ENCODE results near the gene PQBP1.
A peak's percentile ranks its signal among the peaks of the same experiment; 100 is the strongest.

Gene PQBP1

DNA sequence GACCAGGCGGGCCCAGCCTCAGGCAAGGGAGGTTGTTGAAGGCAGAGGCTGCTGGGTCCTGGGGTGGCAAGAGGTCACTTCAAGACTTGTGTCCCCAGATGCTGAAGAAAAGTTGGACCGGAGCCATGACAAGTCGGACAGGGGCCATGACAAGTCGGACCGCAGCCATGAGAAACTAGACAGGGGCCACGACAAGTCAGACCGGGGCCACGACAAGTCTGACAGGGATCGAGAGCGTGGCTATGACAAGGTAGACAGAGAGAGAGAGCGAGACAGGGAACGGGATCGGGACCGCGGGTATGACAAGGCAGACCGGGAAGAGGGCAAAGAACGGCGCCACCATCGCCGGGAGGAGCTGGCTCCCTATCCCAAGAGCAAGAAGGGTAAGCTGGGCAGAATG lies 4.4 kb downstream of the PQBP1 start:
- DNase-seq (ENCODE audit: low read depth) = no peak

DNA sequence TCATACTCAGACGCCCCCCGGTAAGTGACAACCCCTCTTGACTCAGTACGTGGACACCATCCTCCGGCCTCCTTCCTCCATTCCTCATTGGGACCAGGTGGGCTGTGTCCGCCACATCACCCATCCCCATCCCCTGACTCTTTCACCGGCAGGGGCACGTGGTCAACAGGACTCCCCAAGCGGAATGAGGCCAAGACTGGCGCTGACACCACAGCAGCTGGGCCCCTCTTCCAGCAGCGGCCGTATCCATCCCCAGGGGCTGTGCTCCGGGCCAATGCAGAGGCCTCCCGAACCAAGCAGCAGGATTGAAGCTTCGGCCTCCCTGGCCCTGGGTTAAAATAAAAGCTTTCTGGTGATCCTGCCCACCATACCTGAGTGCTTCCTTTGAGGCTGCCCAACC lies 5.0 kb downstream of the PQBP1 start:
- no peak for DNase-seq (ENCODE audit: low read depth)

DNA sequence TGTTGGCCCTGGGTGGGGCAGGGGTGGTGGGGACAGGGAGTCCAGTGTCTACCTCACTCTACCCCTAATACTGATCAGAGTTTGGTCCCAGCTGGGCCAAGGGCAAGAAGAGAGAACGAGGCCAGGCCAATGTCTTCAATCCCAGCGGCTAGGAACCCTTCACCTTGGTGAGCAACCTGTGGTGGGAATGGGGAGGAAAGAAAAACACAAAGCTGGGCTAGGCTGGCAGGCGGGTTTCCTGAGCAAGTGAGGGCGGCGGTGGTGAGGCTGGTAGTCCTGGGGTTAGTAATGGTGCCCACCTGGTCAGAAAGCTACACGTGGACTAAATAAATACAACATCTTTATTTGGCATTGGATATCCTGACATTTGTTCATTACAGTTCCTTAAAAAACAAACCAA lies 5.6 kb downstream of the PQBP1 start:
- DNase-seq (ENCODE audit: low read depth) = no peak

DNA sequence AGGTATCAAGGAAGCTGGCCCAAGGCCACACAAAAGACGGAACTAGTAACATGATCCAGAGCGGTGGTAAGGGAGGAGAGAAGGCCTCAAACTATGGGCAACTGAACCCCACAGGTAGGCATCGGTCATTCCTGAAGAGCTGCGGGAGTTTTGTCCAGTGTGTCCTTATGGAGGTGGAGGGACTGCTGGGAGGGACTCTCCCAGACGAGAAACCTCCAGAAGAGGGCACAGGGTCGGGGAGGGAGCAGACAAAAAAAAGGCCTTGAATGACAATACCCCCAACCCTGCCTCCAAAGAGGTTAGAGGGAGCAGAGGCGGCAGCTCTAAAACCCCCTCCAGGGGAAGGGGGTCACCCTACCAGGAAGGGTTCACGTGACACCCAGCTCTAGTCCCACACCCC lies 6.5 kb downstream of the PQBP1 start:
- DNase-seq (ENCODE audit: low read depth) = no peak

DNA sequence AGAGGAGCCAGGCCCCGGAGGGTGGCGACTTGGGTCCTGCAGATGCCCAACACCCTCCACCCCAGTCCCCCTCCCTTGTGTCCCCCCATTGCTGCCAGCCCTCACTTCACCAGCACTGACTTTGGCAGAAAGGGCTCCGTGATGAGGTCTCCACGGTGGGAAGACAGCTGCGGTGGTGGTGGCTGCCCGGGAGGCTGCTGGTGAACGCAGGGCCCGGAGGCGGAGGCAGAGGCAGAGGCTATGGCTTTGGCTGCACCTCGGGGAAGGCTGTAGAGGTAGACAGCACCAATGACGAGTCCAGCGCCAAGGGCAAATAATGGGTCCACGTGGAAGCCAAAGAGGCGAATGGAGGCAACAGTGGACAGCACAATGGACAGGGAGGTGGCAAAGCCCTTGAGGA lies 6.9 kb downstream of the PQBP1 start:
- no peak for DNase-seq (ENCODE audit: low read depth)

DNA sequence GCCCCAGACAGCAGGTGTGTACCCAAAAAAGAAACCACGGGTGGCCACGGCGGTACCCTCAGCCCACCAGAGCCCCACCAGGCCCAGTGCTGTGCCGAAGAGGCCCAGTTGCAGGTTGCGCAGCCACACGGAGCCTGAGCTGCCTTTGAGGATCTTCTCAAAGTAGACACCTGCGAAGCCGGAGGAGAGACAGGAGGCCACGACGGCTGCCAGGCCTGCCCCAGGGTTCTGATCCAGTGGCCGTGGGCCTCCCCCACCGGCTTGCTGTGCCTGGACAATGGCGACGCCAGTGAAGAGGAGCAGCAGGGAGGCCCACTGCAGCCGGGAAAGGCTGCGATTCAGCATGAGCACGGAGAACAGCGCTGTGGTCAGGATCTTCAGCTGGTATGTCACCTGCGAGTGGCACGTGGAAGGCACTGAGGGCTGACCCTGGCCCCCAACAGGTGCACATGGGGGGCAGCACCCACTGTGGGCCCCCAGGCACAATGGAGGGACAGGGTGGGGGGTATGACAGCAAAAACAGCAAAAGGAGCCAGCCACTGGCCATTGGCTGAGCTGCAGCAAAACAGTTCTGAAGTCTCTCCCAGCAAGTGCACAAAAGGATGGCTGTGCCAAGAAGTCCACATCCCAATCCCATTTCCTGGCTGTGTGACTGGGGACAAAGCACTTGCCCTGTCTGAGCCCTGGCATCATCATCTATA lies 7.5 kb downstream of the PQBP1 start:
- no peak for DNase-seq (ENCODE audit: low read depth)

DNA sequence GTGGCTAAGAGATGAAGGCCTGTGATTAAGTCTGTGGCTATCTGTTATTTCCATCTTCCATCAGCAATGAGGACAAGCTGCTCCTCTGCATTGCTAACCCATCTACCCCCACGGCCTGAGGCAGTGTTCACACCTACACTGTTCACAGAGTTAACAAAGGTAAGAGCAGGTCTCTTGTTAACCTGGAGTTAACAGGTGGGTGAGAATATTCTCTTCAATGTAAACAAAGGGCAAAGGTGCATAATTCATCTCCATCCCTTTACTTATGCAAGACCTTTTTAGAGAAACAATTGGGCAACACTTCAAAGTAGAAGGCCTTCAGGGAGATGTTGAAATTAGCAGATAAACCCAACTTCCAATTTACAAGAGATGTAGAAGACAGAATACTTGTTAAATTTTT lies 10.9 kb downstream of the PQBP1 start:
- DNase-seq (ENCODE audit: low read depth) = peak; percentile 27

DNA sequence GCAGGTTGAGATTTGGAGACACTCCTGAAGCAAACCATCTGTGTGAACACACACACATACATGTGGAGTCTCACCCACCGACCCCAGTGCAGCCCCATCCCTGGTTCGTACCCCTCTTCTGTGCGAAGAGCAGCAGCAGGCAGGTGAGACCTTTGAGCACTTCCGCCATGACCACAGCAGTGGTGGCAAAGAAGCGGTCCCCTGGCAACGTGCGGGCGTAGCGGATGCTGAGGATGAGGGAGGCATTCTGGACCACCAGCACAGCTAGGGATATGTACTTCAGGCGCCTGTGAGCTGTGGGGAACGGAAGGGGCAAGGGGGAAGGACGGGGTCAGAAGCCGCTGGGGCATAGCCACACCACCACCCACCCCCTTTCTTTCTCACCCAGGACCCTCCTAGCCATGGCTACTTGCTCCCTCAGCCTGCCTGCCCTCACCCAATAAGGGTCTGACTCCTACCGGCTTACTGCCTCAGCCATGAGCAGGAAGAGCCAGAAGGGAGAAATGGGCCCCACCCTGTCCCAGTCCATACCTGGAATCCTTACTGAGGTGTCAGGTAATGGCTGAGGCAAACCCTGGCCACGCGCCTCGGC lies 12.1 kb downstream of the PQBP1 start:
- DNase-seq (ENCODE audit: low read depth) = no peak

DNA sequence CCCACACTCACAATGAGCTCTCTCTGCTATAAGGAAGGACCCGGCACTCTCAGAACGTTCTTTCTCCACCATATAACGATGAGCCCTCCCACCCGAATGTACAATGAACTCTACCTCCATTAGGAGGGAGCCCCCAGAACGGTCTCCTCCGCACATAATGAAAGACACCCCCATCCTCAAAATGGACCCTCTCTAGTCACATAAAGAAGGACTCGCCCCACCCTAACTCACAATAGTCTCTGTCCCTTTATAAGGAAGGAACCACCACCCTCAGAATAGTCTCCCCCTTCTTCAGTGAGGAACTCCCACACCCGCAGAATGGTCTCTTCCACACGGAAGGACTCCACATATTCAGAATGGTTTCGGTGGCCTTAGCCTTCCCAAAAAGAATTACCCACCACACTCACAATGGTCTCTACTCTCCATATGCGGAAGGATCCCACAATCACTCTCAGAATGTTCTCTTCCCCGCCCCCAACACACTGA lies 13.2 kb downstream of the PQBP1 start:
- peak; percentile 44 for DNase-seq (ENCODE audit: low read depth)

DNA sequence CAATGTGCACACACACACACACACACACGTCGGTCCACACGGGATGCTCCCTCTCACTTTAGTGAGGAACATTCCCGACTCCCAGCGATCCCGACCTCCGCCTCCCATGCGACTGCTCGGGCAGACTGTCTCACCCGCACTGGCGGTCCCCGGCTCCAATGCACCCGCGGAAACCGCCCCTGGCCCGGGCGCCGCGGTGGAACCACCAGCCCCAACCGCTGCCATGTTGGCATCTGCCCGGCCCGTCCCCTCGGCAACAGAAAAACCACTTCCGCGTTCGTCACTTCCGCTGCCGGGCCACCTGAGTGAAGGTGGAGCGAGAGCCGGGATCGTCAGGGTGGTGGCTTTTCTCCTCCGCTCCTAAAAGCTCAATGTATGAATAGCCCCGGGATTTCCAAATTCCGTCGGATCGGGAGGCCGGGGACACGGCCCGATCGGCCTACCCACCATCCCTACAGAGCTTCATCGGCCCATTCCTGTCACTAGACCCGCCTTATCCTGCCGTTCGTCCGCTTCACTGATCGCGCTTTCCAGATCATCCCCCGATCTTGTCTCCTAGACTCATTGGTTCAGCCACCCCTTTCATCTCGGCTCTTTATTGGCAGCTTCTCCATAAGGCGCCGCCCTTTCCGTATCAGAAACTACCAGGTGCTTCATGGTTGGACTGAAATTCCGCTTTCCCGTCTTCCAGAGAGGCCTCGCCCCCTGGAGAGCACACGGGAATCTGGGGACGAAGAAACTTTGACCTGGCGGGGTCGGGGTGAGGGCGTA lies 13.9 kb downstream of the PQBP1 start, which contains the start of gene SLC35A2:
SLC35A2 (minus strand) TSS at position 235 of the 771 bp plus-strand sequence; CDS start at position 225, 10 bp downstream.
- DNase-seq (ENCODE audit: low read depth) = peak; percentile 76

DNA sequence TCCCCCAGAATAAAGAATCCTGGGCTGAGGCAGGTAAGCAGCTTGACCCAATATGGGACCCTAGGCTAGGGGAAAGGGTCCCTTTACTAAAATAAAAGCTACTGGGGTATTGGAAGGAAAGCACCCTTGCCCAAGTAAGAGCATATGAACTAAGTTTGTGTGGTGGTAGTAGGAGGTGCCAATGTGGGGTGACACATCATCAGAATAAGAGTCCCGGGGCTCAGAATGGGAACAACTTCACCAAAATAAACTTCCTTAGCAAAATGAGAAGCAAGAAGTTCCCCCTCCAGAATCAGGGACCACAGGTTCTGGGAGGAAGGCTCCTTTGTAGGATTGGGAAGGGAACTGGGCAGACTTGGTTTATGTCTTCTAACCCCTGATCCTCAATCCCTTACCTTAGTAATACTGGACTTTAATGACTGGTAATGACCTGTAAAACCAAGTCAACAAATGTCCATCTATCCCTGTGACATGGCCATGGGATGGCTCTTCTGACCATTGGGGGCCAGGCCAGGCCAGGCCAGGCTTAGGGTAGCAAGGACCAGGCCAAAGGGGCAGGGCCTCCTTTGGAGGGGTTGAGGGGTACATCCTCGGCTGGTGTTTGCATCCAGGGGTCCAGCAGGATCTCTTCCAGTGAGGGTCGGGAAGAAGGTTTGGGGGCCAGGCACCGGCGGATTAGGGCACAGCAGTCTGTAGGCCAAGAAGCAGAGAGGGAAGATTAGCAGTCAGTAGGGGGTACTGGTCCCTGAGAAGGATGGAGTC lies 16.1 kb downstream of the PQBP1 start:
- DNase-seq (ENCODE audit: low read depth) = no peak

DNA sequence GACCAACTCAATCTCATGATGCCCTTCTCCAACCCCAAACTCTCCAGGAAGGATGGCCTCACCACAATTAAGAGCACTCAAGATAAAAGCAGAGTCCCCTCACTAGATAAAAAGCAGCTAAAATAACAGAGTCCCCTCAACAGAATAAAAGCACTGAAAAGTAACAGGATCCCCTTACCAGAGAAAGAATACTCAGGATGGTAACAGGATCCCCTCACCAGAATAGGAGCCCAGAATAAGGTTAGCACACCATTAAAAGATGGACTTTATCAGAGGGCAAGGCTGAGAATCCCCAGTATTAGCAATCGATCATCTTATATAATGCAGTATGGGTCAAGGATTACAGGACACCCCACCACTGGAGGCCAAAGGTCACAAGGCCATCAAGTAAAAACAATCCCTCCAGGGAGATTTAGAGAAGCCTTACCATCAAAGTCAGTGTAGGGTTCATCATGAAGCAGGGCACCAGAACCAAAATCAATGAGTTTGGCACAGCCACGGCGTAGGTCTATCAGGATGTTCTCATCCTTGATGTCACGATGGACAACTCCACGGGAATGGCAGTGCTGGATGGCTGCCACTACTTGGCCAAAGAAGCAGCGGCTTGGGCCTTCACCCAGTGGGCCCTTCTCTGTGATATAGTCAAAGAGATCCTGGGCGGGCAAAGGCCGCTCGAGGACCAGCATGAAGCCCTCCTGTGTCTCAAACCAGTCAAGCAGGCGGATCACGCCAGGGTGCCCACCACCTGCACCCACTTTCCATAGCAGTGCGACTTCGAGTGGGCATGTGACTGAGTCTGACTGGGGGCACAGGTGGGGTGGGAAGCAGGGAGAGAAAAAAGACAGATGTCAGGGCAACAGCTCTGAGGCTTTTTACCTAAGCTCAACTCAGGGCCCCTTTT lies 17.1 kb downstream of the PQBP1 start:
- no peak for DNase-seq (ENCODE audit: low read depth)

DNA sequence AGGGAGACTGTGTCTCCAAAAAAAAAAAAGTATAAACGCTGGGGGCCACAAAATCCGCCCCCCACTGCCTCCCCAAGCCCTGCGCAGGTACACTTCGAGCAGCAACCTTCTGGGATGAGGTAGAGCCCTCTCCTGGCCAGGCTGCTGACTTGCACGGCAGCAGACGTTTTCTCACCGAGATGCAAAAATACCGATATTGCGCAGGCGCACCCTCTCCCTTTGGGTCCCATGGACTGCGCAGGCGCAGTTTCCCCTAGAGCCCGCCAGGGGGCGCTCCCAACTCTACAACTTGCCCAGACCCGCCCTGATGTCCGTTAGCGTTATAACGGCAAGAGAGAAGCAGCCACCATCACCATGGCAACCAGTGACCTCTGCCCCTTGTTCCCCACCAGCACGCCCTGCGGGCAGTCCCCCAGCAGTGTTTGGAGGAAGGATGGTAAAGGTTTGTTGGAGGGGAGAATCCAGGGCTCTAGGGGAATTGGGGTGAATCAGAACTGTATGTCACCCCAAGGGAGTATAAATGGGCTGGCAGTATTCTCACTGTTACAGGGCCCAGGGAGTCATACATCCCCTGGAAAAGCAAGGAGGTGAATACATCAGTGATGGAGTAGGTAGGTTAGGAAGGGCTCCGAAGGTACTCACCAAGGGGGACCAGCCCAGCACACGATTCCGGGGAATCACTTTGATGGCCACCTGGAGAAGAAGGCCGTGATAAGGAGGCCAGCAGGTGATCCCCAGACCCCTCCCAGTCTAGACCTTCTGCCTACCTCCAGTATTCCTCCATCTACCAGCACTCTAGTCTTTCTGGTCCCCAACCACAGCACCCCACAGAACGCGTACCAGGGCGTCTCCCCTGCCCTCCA lies 19.6 kb downstream of the PQBP1 start:
- DNase-seq (ENCODE audit: low read depth) = peak; percentile 81

DNA sequence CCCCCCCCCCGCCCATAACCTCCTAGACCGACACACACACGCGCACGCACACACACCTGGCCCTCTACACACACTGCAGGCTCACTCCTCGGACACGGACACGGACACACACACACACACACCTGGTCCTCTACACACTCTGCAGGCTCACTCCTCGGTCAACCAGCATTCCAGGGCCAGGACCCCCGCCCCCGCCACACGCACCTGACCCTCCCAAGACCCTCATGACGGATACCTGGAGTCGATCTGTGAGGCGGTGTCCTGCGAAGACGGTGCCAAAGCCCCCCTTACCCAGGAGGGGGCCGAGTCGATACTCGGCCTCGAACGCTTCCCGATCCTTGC lies 20.5 kb downstream of the PQBP1 start:
- DNase-seq (ENCODE audit: low read depth) = no peak

DNA sequence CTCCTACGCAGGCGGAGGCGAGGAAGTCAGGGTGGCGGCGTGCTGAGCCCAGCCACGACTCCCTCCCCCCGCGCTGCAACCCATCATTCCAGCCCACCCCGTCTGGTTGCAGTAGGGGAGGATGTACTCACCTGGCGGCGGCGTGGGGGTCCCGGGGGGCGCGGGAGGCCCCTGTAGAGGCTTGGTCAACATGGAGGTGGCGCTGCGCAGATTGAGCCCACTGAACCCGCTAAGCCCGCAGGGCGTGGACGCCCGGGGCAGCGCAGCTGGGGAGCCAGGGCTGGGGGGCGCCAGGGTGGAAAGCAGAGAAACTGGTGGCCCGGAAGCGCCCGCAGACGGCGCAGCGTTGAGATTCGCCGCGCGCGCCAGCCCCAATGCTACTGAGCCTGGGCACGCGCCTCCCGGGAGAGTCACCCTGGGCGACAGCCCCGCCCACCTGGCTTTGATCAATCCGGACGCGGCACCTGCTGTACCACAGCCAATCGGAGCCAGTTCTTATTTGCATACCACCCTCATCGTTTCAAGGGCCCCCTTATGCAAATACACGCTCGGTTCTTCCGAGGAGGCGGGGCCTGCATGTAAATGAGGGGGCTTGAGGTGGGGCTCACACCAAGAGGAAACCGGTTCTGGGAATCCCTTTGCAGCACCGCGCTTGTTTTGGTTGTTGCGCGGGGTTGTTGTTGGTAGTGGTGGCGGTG lies 21.1 kb downstream of the PQBP1 start, which contains the start of gene PIM2:
PIM2 (minus strand) TSS at position 382 of the 698 bp plus-strand sequence; CDS start at position 192, 190 bp downstream.
- peak; percentile 85 for DNase-seq (ENCODE audit: low read depth)

DNA sequence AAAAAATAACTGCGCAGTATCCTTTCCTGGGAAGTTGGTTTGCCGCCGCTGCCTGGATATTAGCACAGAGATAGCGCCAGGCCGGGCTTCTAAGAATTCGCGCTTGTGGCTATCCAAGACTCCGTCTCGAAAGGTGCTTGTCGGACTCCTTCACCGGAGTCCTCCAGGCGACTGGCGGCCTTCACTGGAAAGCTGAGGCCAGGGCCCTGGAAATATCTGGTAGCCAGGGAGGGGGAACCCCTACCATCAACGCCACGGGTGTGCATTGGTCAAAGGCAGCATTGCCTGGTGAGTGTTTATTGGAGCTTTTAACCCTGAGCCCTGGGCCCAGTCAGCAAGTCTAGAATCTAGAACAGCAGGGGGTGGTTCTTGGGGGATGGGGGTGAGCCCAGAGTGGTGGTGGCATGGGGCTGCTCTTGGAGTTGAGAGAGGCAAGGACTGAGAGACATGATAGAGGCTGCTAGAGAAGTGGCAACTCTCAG lies 21.7 kb downstream of the PQBP1 start:
- no peak for DNase-seq (ENCODE audit: low read depth)

DNA sequence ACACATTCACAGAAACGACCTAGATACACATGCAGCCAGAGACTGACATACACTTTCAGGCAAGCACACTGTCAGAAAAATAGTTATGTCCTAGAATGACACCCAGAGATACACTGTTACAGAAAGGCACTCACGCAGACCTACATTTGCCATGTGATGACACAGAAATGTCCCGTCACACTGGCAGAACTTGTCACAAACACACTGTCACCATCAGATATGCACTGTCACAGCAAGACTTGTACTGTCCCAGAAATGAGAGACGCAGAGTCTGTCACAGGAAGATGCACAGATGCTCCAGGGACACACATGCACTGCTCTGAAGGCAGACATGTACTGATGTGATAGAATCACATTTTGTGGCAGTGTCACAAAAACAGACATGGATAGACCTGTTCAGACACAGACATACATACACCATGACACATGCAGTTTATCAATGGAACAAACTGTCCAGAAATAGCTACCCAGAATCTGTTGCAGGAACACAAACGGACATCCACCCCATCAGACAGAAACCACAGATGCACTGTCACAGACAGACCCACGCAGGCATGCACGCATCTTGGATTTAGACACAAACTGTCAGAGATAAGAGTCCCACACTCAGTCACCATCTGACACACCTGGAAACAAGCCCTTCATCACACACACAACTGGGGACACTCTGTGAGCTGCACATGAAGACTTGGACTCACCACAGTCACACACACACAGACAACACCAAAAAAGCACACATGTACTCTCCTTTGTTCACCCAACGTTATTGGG lies 22.4 kb downstream of the PQBP1 start:
- DNase-seq (ENCODE audit: low read depth) = no peak

DNA sequence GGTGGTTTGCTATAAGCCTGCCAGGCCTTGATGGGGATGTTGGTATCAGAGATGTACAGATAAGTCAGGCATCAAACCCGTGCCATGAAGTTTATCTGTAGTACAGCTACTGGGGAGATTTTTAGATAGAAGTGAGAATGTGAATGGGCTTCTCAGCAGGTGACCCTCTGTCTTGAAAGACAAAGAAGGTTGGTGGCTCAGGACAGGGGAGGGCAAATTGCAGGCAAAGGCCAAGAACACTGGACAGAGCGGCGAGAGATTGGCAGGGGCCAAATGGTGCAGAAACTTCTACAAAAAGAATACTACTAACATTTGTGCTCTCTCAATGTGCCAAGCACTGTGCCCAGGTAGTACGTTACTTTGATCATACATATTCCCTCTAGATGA lies 23.0 kb downstream of the PQBP1 start:
- no peak for DNase-seq (ENCODE audit: low read depth)

DNA sequence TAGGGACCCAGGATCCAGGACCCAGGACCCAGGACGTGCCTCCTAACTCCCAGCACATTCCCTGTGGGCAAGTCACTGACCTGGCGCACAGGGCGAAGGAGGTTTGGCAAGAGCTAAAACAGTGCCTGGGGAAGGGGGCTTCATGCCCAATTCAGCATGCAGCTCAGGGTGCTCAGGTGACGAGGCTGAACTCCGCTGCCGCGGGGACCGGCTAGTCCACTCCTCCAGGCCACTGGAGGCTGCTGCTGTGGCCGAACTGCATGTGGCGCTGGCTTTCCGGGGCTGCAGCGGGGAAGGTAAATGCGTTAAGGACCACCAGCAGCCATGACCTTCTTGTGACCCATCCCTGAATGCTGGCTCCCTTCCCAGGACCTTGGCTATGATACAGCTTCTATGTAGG lies 26.0 kb downstream of the PQBP1 start:
- DNase-seq (ENCODE audit: low read depth) = no peak

All from amniotic epithelial cell (primary cell).